Endothelial cell (in vitro differentiated cells): ENCODE results near the gene GAREM1. TPM values are rescaled to one million over a fixed set of nuclear protein-coding genes. Genes with fewer than 3 reads are reported as not detected.
"Not testable (repeated sequence)": the region's sequence is repeated elsewhere in the genome, so short reads cannot be mapped to it uniquely, and the experiment has no call there.

Experiments
- DNase-seq: peaks from one replicate; pipeline ENCODE4 v3.0.0; 2021; ENCODE audit warnings: low spot score
- H3K27ac Mint-ChIP-seq: one replicate; pipeline ENCODE4 v1.8.0; 2021; ENCODE audit warnings: mixed read lengths, inconsistent platforms; ENCODE audit not compliant: unreplicated experiment
- H3K27me3 Mint-ChIP-seq: one replicate; pipeline ENCODE4 v1.8.0; 2021; ENCODE audit warnings: mild to moderate bottlenecking, moderate library complexity, mixed read lengths, inconsistent platforms; ENCODE audit not compliant: unreplicated experiment
- H3K36me3 Mint-ChIP-seq: one replicate; pipeline ENCODE4 v1.8.0; 2021; ENCODE audit warnings: mild to moderate bottlenecking, low read depth, mixed read lengths, inconsistent platforms; ENCODE audit not compliant: unreplicated experiment
- H3K4me1 Mint-ChIP-seq: one replicate; pipeline ENCODE4 v1.8.0; 2021; ENCODE audit warnings: mild to moderate bottlenecking, mixed read lengths, inconsistent platforms; ENCODE audit not compliant: unreplicated experiment
- H3K4me3 Mint-ChIP-seq: one replicate; pipeline ENCODE4 v1.8.0; 2021; ENCODE audit warnings: mild to moderate bottlenecking, mixed read lengths, inconsistent platforms; ENCODE audit not compliant: unreplicated experiment
- H3K9me3 Mint-ChIP-seq: one replicate; pipeline ENCODE4 v1.8.0; 2021; ENCODE audit warnings: mixed read lengths, inconsistent platforms; ENCODE audit not compliant: unreplicated experiment
- CTCF ChIP-seq: fragments of 200-600 bp; sonication (generic); IDR thresholded peaks from one replicate; pipeline ENCODE4 v1.5.0; 2021; ENCODE audit warnings: antibody characterized with exemption; ENCODE audit not compliant: unreplicated experiment
- total RNA-seq: library from RNA; stranded (reverse); fragmentation: NEBNext Ultra II Directional; extraction: Animal tissue kit (Norgen Biotek cat#: 25700); gene quantifications from one replicate; pipeline ENCODE4 v1.2.1, GENCODE V29; 2021; ENCODE audit not compliant: unreplicated experiment

Gene GAREM1
- total RNA-seq, 1 donor from 2014 or later: 1.2 TPM

- DNase-seq: no peak
- H3K4me3 Mint-ChIP-seq: no peak overlapping the region
- no peaks in the 10 kb centered on the region for H3K9me3 Mint-ChIP-seq
- no peak for TF ChIP-seq CTCF
- H3K36me3 Mint-ChIP-seq: no peaks in the 10 kb centered on the region
- H3K4me1 Mint-ChIP-seq: peaks cover 10% of the 10 kb centered on the region
- H3K27ac Mint-ChIP-seq: no peak overlapping the region
- H3K27me3 Mint-ChIP-seq: peaks cover 10% of the 10 kb centered on the region
Measured at GRCh38 chr18:32476106-32476505, 5.4 kb upstream of the GAREM1 start.

DNA sequence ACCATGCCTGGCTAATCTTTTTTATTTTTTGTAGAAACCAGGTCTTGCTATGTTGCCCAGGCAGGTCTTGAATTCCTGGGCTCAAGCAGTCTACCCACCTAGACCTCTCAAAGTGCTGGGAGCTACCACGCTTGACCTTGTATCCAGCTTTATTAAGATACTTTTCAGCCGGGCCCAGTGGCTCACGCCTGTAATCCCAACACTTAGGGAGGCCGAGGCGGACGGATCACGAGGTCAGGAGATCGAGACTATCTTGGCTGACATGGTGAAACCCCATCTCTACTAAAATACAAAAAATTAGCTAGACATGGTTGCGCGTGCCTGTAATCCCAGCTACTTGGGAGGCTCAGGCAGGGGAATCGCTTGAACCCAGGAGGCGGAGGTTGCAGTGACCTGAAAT lies 4.4 kb upstream of the GAREM1 start:
- Mint-ChIP-seq H3K4me1 (peaks cover 11% of the 10 kb centered on the region), H3K27me3 (peaks cover 12% of the 10 kb centered on the region)
- H3K36me3 Mint-ChIP-seq, H3K27ac Mint-ChIP-seq, H3K9me3 Mint-ChIP-seq, DNase-seq, H3K4me3 Mint-ChIP-seq: not testable (repeated sequence)

- H3K27ac Mint-ChIP-seq: no peak overlapping the region
- peaks cover 24% of the 10 kb centered on the region for H3K4me1 Mint-ChIP-seq
- TF ChIP-seq CTCF: no peak
- DNase-seq: no peak
- H3K27me3 Mint-ChIP-seq: peaks cover 16% of the 10 kb centered on the region
- no peak overlapping the region for H3K4me3 Mint-ChIP-seq
- H3K36me3 Mint-ChIP-seq: peaks cover 5% of the 10 kb centered on the region
- no peaks in the 10 kb centered on the region for H3K9me3 Mint-ChIP-seq
Measured at GRCh38 chr18:32473325-32473724, 2.6 kb upstream of the GAREM1 start.

- H3K27ac Mint-ChIP-seq: no peak overlapping the region
- H3K36me3 Mint-ChIP-seq: peaks cover 5% of the 10 kb centered on the region
- DNase-seq: no peak
- no peaks in the 10 kb centered on the region for H3K9me3 Mint-ChIP-seq
- H3K4me3 Mint-ChIP-seq: no peak overlapping the region
- peaks cover 17% of the 10 kb centered on the region for H3K27me3 Mint-ChIP-seq
- TF ChIP-seq CTCF: no peak
- H3K4me1 Mint-ChIP-seq: peaks cover 24% of the 10 kb centered on the region
Measured at GRCh38 chr18:32472841-32473240, 2.2 kb upstream of the GAREM1 start.

GRCh38 chr18:32470460-32470713 lies 295 bp downstream of the GAREM1 start:
- H3K4me1 Mint-ChIP-seq: peaks cover 24% of the 10 kb centered on the region
- no peak overlapping the region for H3K27ac Mint-ChIP-seq
- TF ChIP-seq CTCF: no peak
- H3K36me3 Mint-ChIP-seq: peaks cover 5% of the 10 kb centered on the region
- no peak overlapping the region for H3K4me3 Mint-ChIP-seq
- no peaks in the 10 kb centered on the region for H3K9me3 Mint-ChIP-seq
- DNase-seq: no peak
- H3K27me3 Mint-ChIP-seq: peaks cover 17% of the 10 kb centered on the region
